ENCODE measurements around the gene PALS1. TPM values are rescaled to one million over a fixed set of nuclear protein-coding genes. Genes with fewer than 3 reads are reported as not detected.

PALS1 gene
- 9.4 and 9.8 TPM in 2 replicates for total RNA-seq

- intact Hi-C loops (cut with micrococcal nuclease), result loop anchor here (1.0 to 10.0 kb wide), 7 partner anchors 41 to 1827 kb away; partner anchors contain the start of genes EIF2S1, FUT8, GARIN2 and GPHN
Observed at GRCh38 chr14:67241411-67242167, at the start of gene PALS1. PALS1 (plus strand) TSS chr14:67241435; CDS start chr14:67279171, 37,736 bp downstream.

GRCh38 chr14:67191768-67192290 is 49.4 kb upstream of the PALS1 start:
- intact Hi-C loops (cut with micrococcal nuclease), result no loop called here

GRCh38 chr14:67192366-67192765 is 48.9 kb upstream of the PALS1 start:
- intact Hi-C loops (cut with micrococcal nuclease), result no loop called here

GRCh38 chr14:67195279-67195678 is 46.0 kb upstream of the PALS1 start:
- intact Hi-C loops (cut with micrococcal nuclease), result no loop called here

- intact Hi-C loops (cut with micrococcal nuclease), result no loop called here
Observed at GRCh38 chr14:67199016-67199415, 42.2 kb upstream of the PALS1 start.

- intact Hi-C loops (cut with micrococcal nuclease), result no loop called here
Observed at GRCh38 chr14:67207810-67208209, 33.4 kb upstream of the PALS1 start.

- intact Hi-C loops (cut with micrococcal nuclease), result no loop called here
Observed at GRCh38 chr14:67218126-67218525, 23.1 kb upstream of the PALS1 start.

- intact Hi-C loops (cut with micrococcal nuclease), result no loop called here
Observed at GRCh38 chr14:67221248-67221981, 19.8 kb upstream of the PALS1 start.

- intact Hi-C loops (cut with micrococcal nuclease), result no loop called here
Observed at GRCh38 chr14:67221982-67222328, 19.3 kb upstream of the PALS1 start.

- intact Hi-C loops (cut with micrococcal nuclease), result no loop called here
Observed at GRCh38 chr14:67225523-67225922, 15.7 kb upstream of the PALS1 start.

GRCh38 chr14:67228325-67228984 is 12.8 kb upstream of the PALS1 start:
- intact Hi-C loops (cut with micrococcal nuclease), result no loop called here

- intact Hi-C loops (cut with micrococcal nuclease), result no loop called here
Observed at GRCh38 chr14:67232066-67232465, 9.2 kb upstream of the PALS1 start.

- intact Hi-C loops (cut with micrococcal nuclease), result no loop called here
Observed at GRCh38 chr14:67232621-67233020, 8.6 kb upstream of the PALS1 start.

- intact Hi-C loops (cut with micrococcal nuclease), result no loop called here
Observed at GRCh38 chr14:67237591-67237990, 3.6 kb upstream of the PALS1 start.

GRCh38 chr14:67239582-67239981 is 1.7 kb upstream of the PALS1 start:
- intact Hi-C loops (cut with micrococcal nuclease), result no loop called here

GRCh38 chr14:67240168-67240932 is 885 bp upstream of the PALS1 start:
- intact Hi-C loops (cut with micrococcal nuclease), result loop anchor here (2.0 to 10.0 kb wide), 5 partner anchors 42 to 1826 kb away; partner anchors contain the start of genes FUT8, GARIN2, RDH11 and TMEM229B

GRCh38 chr14:67240978-67241410 is 241 bp upstream of the PALS1 start:
- intact Hi-C loops (cut with micrococcal nuclease), result loop anchor here (1.0 to 10.0 kb wide), 7 partner anchors 41 to 1826 kb away; partner anchors contain the start of genes EIF2S1, FUT8, GARIN2 and GPHN

GRCh38 chr14:67242168-67242420 is 859 bp downstream of the PALS1 start:
- intact Hi-C loops (cut with micrococcal nuclease), result loop anchor here (5.0 to 10.0 kb wide), 4 partner anchors 40 to 1827 kb away; partner anchors contain the start of genes FUT8, GARIN2 and TMEM229B

- intact Hi-C loops (cut with micrococcal nuclease), result loop anchor here (10.0 kb wide), 1 partner anchor 1830 kb away; the partner anchor contains the start of gene FUT8
Observed at GRCh38 chr14:67245104-67245503, 3.9 kb downstream of the PALS1 start.

- intact Hi-C loops (cut with micrococcal nuclease), result no loop called here
Observed at GRCh38 chr14:67251573-67252226, 10.5 kb downstream of the PALS1 start.
